ENCODE measurements around the gene CENPN.

- no peak for TF ChIP-seq FOXM1 (IDR thresholded peaks at IDR 0.05; ENCODE audit: borderline replicate concordance)
- TF ChIP-seq TARDBP (IDR thresholded peaks at IDR 0.05): no peak
- TF ChIP-seq SP1 (IDR thresholded peaks at IDR 0.05): no peak
- no peak for TF ChIP-seq PKNOX1 (IDR thresholded peaks at IDR 0.05)
- TF ChIP-seq BHLHE40 (IDR thresholded peaks at IDR 0.05; ENCODE audit: borderline replicate concordance): no peak
- no peak for TF ChIP-seq SUZ12 (IDR thresholded peaks at IDR 0.05)
- TF ChIP-seq FOXA1 (IDR thresholded peaks at IDR 0.05): no peak
- TF ChIP-seq NFRKB (IDR thresholded peaks at IDR 0.05): no peak
- TF ChIP-seq FOXK2 (IDR thresholded peaks at IDR 0.05): no peak
- no peak for TF ChIP-seq HDGF (IDR thresholded peaks at IDR 0.05; ENCODE audit: borderline replicate concordance)
Observed at GRCh38 chr16:81003064-81003463, 4.0 kb upstream of the CENPN start.
